ENCODE data around the gene CDR2. TPM values are rescaled to one million over a fixed set of nuclear protein-coding genes. Genes with fewer than 3 reads are reported as not detected.
"Not testable (repeated sequence)": the region's sequence is repeated elsewhere in the genome, so short reads cannot be mapped to it uniquely, and the experiment has no call there.

CDR2 gene
- total RNA-seq, 4 donors from 2014 or later: 12.1 to 55.7 (median 21.7) TPM

- Histone ChIP-seq H3K36me3 (no peaks in the 10 kb centered on the region), H3K4me1 (peaks cover 0 to 16% of the 10 kb centered on the region in 2 donors), H3K27me3 (no peaks in the 10 kb centered on the region), H3K27ac (peak overlapping the region; percentile 75 to 84), H3K9me3 (no peaks in the 10 kb centered on the region), H3K4me3 (peak overlapping the region; percentile 65 to 90)
- TF ChIP-seq CTCF (IDR thresholded peaks at IDR 0.05) (no peak), POLR2A (IDR thresholded peaks at IDR 0.05) (no peak)
- intact Hi-C loops (cut with DNase I; ENCODE audit: low total_unique reads): no loop called here
- peak; percentile 40 to 52 for DNase-seq
These were observed 633 bp downstream of the CDR2 start for GRCh38 chr16:22373662-22374310.

GRCh38 chr16:22372882-22373661 is 1.3 kb downstream of the CDR2 start:
- Histone ChIP-seq H3K27me3 (no peaks in the 10 kb centered on the region), H3K4me3 (peak overlapping the region; percentile 65 to 90), H3K27ac (peak overlapping the region; percentile 75 to 84), H3K4me1 (peaks cover 0 to 16% of the 10 kb centered on the region in 2 donors), H3K36me3 (no peaks in the 10 kb centered on the region), H3K9me3 (no peaks in the 10 kb centered on the region)
- intact Hi-C loops (cut with DNase I; ENCODE audit: low total_unique reads): no loop called here
- TF ChIP-seq POLR2A (IDR thresholded peaks at IDR 0.05): no peak
- no peak for TF ChIP-seq CTCF (IDR thresholded peaks at IDR 0.05)
- DNase-seq: no peak

GRCh38 chr16:22370038-22370820 is 4.2 kb downstream of the CDR2 start:
- intact Hi-C loops (cut with DNase I; ENCODE audit: low total_unique reads): no loop called here
- peaks cover 0 to 16% of the 10 kb centered on the region in 2 donors for H3K4me1 ChIP-seq
- no peaks in the 10 kb centered on the region for H3K36me3 ChIP-seq
- TF ChIP-seq POLR2A (IDR thresholded peaks at IDR 0.05): no peak
- no peaks in the 10 kb centered on the region for H3K9me3 ChIP-seq
- peak overlapping the region; percentile 57 to 60 for H3K27ac ChIP-seq
- no peaks in the 10 kb centered on the region for H3K27me3 ChIP-seq
- no peak overlapping the region for H3K4me3 ChIP-seq
- DNase-seq: no peak

- Histone ChIP-seq H3K4me3 (no peak overlapping the region), H3K36me3 (no peaks in the 10 kb centered on the region), H3K27ac (peak overlapping the region; percentile 57 to 60), H3K4me1 (peaks cover 0 to 16% of the 10 kb centered on the region in 2 donors), H3K27me3 (no peaks in the 10 kb centered on the region), H3K9me3 (no peaks in the 10 kb centered on the region)
- TF ChIP-seq CTCF (IDR thresholded peaks at IDR 0.05) (no peak), POLR2A (IDR thresholded peaks at IDR 0.05) (no peak)
- intact Hi-C loops (cut with DNase I; ENCODE audit: low total_unique reads): no loop called here
- DNase-seq: no peak
These were observed 5.1 kb downstream of the CDR2 start for GRCh38 chr16:22369221-22369811.

- intact Hi-C loops (cut with DNase I; ENCODE audit: low total_unique reads); H3K4me3 ChIP-seq; DNase-seq; H3K27me3 ChIP-seq; H3K36me3 ChIP-seq; H3K9me3 ChIP-seq: not testable (repeated sequence)
- Histone ChIP-seq H3K4me1 (peaks cover 0 to 16% of the 10 kb centered on the region in 2 donors), H3K27ac (peak overlapping the region in 1 of 2 donors; percentile 60)
These were observed 6.1 kb downstream of the CDR2 start for GRCh38 chr16:22368200-22368826.

Data from uterus (tissue), 4 donors.